HK-2 (cell line): ENCODE results near the gene HDGF.
A peak's percentile ranks its signal among the peaks of the same experiment; 100 is the strongest.
"Not testable (repeated sequence)": the region's sequence is repeated elsewhere in the genome, so short reads cannot be mapped to it uniquely, and the experiment has no call there.

ENCODE experiments used
- DNase-seq: peaks from one replicate; pipeline ENCODE4 v3.0.0-alpha.2; 2018; ENCODE audit not compliant: unreplicated experiment

HDGF gene

DNA sequence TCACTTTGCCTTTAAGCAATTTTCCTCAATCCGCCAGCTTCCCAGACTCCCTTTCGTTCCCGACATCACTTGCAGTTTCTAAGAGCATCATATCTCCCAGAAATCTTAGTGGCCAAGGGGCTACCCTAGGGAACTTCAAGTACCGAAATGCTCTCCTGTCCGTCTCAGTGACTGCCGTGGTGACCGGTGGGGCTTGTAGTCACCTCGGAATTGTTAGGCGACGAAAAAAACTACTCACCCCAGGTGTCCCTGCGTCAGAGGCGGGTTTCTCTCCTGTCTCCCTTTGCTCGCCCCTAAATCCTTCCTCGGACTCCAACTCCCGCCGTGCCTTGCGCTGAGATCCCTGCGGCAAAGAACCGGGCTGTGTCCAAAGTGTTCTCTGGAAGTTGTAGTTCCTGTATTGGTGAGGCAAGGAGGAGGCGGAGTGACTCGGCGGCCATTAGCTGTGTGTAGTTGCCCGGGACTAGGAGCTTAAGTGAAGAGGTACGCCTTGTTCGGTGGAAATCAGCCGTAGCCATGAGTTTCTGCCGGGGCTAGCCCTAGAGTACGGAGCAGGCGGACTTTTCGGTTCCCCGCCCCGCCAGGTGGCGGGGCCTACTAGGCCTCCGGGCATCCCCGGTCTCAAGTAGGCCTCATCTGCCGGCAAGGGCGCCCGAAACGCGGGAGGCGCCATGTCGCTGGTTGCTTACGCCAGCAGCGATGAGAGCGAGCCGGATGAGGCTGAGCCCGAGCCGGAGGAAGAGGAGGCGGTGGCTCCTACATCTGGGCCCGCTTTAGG is 15.8 kb upstream of the HDGF start, which contains the start of gene PRCC:
PRCC (plus strand) TSS at position 435 of the 778 bp plus-strand sequence; CDS start at position 672, 237 bp downstream.
- peak; percentile 98 for DNase-seq

DNA sequence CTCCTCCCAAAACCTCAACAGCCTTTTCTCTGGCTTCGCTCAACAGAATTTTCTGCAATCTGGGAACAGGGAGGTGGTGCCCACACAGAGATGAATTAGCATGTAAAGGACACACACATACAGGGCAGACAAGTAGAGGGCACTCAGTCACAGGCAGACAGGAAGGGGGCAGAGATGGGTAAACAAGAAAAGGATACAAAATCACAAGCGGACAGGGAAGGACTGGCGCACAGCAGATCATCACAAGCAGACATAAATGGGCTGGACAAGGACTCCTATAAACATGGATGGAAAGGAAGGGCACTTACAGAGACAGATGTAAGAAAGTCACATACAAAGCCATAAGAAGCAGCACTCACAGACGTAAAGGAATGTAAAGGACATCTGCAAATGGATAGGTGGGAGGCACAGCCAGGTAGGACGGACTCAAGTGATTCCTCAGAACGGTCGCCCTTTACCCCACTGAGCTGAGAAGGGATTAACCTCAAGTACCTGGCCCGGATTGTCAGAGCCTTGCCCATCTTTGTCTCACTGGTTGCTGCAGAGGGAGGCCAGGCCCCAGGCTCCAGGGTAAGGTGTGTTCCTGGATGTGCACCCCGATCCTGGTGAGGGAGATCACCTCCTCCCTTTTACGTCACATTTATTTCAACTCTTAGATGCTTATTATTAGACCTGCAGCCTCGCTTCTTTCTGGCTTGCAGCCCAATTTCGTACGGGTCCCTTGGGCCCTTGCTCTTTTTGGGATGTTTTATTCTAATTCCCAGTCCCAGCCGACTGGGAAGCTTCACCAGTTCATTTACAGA is 15.0 kb upstream of the HDGF start:
- no peak for DNase-seq

DNA sequence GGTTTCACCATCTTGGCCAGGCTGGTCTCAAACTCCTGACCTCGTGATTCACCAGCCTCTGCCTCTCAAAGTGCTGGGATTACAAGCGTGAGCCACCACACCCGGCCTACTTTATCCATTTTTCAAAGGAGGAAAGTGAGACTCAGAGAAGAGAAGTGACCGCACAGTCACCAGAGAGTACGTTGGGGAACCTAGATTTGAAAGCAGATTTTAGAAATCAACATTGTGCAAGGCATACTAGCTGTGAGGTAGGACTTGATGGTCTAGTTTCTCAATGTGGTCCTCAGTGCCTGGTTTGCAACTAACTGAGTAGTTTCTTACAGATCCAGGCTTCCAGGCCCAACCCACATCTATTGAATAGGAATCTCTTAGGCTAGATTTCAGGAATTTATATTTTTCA is 14.2 kb upstream of the HDGF start:
- DNase-seq: no peak

DNA sequence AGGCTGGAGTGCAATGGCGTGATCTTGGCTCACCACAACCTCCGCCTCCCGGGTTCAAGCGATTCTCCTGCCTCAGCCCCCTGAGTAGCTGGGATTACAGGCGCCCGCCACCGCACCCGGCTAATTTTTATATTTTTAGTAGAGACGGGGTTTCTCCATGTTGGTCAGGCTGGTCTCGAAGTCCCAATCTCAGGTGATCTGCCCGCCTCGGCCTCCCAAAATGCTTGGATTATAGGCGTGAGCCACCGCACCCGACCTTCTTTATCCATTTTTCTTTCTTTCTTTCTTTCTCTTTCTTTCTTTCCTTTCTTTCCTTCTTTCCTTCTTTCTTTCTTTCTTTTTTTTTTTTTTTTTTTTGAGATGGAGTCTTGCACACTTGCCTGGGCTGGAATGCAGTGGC is 13.7 kb upstream of the HDGF start:
- not testable (repeated sequence) for DNase-seq

DNA sequence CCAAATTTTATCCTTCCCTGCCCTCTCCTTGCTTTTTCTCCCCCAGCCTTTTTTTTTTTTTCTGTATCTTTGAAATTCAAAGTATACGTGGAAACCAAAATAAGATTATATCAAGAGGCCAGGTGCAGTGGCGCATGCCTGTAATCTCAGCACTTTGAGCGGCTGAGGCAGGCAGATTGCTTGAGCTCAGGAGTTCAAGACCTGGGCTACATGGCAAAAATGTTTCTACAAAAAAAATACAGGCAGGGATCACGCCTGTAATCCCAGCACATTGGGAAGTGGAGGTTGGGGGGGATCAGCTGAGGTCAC is 9.3 kb upstream of the HDGF start:
- no peak for DNase-seq

DNA sequence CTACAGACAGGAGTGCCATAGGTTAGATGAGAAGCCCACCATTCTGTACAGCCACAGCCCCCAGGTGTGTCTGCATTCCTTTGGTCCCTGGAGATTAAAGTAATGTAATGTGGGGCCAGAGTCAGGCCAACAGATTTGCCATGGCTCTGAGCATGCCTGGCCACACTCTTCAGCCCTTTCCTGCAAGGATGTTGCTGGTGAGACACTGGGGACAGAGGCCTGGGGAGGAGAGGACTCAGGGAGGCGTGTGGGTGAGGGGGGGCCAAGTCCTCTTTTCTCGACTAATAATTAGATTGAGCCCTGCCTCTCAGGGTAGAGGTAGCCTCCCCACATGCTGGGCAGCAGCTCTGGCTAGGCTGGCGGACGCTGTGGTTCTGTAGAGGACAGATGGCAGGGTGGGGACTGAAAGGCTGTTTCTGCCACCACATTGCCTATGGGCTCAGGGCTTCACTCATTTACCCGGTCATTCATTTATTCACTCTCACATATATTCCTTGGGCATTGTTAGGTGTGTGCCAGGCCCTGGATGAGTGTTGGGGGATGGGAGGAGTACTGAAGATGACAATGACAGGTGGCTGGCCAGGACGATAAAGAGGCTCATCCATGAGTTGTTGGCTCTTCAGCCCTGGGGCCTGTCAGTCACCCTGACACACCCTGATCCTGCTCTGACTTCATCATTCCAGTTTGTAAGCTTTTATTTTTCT is 8.8 kb upstream of the HDGF start:
- no peak for DNase-seq

DNA sequence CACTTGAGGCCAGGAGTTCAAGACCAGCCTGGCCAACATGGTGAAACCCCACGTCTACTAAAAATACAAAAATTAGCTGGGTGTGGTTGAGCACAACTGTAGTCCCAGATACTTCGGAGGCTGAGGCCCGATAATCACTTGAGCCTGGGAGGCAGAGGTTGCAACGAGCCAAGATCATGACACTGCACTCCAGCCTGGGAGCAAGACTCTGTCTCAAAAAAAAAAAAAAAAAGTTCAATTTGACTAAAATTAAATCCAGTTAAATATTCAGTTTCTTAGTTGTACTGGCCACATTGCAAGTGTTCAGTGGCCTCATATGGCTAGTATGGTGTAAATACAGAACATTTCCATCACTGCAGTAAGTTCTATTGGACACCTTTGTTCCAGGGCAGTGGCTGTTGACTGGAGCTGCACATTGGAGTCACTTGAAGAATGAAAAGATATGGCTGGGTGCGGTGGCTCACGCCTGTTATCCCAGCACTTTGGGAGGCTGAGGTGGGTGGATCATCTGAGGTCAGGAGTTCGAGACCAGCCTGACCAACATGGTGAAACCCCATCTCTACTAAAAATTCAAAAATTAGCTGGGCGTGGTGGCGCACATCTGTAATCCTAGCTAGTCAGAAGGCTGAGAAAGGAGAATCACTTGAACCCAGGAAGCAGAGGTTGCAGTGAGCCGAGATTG is 6.2 kb upstream of the HDGF start:
- not testable (repeated sequence) for DNase-seq

DNA sequence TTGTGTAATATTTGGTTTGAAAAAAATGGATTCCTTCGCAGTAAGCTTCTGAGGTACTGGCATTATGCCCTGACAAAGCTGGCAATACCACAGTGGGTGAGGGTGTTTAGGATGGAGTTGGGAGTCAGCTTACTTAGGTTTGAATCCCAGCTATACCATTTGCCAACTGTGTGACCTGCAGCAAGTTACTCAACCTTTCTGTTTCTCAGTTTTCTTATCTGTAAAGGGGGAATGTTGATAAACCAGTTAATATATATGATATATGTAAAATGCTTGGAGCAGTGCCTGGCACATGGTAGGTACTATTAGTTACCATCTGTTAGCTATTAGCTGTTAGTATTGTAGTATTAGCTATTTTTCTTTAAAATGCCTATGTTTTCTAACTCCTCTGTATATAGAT is 4.9 kb upstream of the HDGF start:
- DNase-seq: no peak

DNA sequence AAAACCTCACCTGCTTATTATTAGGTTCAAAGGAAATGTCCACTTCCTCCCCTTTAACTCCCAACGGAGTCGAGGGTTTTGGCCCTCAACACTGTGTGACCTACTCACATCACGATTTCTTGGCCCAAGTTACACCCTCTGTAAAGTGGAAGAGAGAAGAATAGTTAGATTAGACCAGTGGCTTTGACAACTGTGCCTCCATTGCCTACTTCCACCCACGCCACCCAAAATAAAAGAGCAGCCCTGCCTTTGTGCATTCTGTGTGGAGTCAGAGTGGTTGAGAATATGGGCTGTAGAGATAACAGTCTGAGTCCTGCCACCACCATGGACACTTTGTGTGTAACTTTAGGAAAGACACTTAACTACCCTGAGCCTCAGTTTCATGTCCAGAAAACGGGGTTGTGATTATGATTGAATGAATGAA is 4.1 kb upstream of the HDGF start:
- DNase-seq: no peak

DNA sequence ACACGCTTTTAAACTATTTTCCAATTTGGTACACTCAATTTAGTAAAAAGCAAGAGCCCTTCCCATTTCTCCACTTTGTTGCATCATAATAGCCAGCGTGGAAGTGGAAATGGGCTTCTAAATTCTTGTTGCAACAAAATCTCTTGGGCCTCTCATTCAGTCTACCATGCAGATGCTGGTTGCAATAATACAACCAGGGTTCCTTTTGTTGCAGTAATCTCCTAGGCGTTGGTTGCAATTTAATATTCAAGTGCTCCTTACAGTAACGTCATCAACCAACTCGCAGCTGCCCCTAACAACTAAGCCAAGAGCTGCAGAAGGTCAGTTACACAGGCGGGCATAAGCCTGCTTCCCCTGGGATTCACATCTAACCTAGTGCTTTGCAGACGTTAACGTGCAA is 2.7 kb upstream of the HDGF start:
- no peak for DNase-seq

DNA sequence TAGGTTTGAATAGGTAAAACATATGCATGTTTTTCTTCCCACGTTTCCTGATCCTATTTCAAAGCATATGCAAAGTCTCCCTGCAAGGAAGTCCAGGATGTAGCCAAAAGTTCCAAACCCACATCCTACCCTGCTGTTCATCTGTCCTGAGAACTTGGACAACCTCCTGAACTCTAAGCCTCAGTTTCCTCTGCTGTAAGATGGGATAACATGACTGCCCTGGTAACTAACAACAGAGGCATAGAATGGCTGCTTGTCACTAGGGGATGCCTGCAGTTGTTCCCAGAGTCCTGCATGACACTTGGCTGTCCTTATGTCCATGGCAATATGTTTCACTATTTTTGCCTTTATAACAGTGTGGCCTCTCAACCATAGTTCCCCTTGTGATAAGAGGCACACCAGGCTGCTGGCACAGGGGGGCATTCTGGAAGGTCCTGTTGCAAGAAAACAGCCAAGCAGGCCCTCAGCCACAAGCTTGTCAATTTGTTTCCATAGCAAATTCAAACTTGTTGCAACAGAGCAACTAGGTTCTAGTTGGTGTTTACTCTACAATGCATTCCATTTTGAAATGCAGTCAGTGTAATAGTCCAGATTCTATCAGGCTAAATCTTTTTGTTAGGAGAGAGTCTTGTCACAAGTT is 1.5 kb upstream of the HDGF start:
- no peak for DNase-seq

DNA sequence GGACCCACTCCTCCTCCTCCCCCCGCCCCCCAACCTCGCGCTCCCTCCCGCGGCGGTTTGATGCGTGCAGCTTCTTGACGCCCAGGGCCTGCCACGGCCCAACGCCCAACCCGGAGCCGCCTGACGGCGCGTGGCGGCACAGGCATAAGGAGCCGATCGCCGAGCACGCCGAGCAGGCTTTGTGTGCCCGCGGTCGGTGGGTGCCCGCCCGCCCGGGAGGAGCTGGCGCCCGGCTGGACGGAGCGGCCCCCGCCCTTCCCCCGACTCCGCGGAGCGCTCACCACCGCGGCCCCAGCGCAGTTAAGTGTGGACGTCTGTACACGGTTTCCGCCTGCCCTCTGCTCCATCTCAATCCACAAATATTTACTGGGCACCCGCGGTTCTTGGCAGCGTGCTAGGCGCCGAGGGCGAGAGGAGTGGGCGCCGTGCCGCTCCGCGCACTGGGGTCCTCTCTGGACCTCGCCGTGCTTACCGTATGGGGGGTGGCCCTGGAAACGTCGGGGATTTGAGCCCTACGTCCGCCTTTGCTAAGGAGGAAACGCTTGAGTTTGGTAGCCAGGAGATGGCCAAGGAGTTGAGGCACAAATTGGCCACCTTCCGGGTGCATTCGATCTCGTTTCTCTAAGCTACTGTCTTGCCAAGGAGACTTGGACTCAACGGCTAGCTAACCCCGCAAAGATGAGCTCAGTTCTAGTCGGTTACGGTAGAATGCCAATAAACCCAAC is 444 bp upstream of the HDGF start:
- peak; percentile 98 for DNase-seq

DNA sequence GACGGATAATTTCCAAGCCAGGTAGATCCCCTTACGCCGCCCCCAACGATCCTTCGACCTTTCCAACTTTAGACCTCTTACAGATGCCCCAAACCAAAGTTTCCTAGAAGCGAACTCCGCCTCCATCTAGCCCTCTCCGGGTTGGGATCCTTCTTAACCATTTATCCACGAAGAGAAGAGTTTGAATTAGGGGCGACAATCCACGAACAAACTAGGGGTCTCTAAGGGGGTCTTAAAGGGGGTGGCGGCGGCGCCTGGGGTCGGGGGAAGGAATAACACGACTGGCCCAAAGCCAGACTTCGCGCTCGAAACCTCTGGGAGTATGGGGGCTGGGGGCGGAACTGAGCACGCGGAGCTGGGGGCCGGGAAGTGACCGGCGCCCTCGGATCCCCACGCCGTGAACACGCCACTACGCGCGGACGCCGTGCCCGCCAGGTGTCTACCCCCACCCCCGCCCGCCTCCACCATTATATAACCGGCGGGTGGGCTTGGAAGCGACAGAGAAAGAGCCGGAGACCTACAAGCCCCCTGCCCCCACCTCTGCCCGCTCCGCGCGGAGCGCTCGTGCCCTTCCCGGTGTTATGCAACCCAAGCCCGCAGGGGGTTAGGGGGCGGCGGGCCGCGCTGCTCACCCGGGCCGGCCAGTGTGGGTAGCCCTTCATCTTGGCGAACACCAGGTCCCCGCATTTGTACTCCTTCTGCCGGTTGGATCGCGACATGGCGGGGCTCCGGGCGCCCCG is 594 bp downstream of the HDGF start:
- peak; percentile 44 for DNase-seq

DNA sequence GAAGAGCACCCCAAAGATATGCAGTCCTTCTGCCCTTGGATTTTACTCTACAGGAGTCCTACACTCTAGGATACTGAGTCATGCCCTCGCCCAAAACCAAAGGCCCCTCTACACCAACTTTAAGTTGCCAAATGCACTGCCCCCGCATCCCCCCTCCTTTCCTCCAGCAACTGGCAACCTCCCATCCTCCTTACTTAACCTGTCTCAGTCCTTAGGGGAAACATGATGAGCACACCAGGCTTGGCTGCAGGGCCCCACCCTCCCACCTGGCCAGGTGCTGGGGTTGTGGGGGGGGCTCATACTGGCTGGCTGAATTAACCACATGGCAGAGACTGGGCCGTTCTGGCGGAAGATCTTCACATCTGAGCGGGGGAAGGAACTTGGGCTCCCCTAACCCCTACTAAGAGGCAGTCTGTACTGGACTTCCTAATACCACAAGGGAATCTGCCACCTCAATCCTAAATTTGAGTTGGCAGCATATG is 1.2 kb downstream of the HDGF start:
- peak; percentile 48 for DNase-seq

DNA sequence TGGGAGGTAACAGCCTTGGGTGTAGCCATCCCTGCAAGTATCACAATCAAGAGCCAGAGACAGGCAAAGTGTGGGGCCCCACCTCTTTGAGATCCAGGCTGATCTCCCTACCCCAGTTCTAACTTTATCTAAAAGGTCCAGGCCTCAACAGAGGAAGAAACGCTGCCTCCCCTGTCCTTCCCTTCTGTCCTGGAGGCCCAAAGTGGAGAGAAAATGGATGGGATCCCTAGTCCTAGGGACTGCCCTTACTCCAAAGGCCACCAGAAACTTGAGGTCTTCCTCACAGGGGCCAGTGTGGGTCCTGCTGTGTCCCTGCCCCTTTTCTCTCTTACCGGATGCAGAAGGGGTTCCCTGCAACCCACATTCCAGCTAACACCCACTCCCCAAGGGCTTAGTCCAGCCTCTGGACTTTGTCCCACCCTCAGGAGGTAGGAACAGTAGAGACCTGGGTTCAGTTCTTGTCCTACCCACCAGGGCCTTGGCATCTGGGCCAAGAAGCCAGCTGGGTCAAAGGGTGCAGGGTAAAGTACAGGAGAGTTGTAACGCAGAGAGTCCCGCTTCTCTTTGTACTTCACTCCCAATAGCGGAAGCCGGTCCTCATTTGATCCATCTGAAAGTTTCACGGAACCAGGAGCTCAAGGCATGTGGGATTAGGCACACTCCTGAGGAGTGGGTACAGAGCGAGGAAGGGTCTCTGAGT is 1.9 kb downstream of the HDGF start:
- peak; percentile 35 for DNase-seq

DNA sequence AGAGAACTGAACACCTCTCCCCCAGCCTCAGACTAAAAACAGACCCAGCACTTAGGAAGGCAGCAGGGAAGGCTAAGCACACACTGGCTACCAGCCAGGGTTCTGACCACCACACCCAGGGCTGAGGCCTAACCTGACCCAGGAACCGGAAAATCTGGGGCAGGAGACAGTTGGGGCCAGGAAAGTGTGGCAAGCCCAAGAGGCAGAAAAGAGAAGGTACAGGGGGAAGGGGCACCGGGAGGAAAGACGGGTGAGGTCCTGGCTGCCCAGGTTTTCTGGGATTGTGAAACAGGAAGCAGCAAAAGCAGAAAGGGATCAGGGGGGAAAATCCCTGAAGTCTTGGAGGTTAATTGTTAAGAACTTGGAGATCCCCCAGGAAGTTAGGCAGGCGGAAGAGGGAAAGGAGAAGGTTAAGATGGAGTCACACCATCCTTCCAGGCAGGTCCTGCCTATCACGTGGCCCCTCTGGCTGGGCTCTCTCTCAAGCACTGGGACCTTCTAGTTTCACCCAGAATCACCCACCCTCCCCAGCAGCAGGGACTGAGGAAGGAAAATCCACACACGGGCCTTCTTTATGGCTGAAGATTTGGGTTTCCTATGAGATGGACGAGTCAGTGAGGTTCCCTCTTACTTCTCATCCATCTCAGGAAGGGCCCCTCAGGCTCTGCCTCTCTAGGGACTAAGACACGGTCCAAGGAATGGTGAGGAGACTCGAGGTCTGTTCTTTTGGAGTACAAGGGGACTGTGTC is 2.6 kb downstream of the HDGF start:
- DNase-seq: peak; percentile 76

DNA sequence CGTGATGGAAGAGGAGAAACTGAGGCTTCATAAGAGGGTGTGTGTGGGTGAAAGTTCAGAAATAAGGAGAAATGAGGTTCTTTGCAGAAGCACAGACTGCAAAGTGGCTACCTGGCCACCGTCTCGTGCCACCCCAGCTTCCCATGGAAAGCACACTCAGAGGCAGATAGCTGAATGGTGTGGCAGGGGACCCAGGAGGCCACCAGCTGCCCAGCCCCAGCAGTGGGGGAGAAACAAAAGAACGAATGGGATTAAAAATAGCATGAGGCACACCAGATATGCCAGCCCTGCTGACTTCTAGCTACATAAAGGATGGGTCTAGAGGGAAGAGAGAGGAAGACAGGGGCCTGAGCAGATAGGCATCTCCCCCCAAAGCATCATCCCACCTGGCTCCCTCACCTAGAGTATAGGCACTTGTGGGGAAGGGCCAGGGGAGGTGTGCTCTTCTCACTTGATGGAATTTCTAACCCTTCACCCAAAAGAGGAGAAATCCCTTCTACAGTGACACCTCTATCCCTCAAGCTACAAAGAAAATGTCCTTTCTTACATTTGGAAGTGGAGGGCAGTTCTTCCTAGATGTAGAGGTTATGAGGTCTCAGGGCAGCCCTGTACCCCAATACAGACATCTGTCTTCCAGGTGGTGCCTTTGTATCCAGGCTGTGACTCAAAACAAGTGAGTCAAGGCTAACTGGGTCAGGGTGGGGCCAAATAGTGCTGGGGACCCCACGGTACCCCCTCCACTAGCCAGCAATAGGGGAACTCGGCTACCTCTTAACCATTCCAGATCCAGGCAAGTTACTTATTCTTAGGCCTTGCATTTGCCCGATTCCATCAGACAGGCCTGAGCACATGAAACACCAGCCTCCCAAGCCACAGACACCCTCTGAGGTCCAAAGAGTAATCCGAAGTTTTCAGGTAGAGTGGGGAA is 3.5 kb downstream of the HDGF start:
- DNase-seq: peak; percentile 24
